GM12892 (cell line): ENCODE measurements around the gene SCFD2.

Source experiments
- POLR2A ChIP-seq: IDR thresholded peaks from 2 replicates; pipeline ENCODE4 v1.6.1; 2011; ENCODE audit warnings: low read depth, low read length, control low read depth
- POLR2AphosphoS5 ChIP-seq: IDR thresholded peaks from 2 replicates; pipeline ENCODE4 v1.6.1; 2011; ENCODE audit warnings: low read depth, low read length, control low read depth
- TAF1 ChIP-seq: IDR thresholded peaks from 2 replicates; pipeline ENCODE4 v1.6.1; 2011; ENCODE audit warnings: low read depth, mild to moderate bottlenecking, control low read depth, low read length, borderline replicate concordance

DNA sequence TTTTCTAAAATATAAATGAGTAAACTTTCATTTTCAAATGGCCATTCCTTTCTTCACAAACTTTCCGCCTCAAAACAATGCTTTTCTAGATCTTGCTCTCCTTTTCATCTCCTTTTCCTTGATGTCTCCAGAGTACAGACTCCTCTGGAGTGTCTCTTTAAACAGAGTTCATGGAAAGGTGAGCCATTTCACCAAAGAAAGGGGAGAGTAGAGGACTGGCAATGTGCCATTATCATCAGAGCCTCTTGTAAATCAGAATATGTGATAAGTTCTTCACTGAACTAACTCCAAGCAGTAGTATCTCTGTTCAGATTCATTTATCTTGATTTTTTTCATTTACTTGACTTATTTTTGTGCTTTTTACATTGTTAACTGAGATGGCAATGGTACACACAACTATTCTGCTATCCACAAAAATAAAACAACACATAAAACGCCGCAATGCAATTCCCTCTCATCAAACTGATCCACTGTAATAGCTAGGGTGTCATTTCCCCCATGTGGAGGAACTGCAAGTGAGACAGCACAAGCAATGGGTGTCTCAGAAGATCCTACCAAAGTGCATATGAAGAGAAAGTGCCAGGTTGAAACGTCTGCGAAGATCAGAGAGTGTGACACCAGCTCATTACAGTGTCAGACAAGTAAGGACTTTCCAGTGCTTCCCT lies 378.3 kb downstream of the SCFD2 start:
- TF ChIP-seq POLR2A (no peak), POLR2AphosphoS5 (no peak), TAF1 (no peak)
